GM12872 (cell line): Measurements from ENCODE around the gene MYO18B.

Experiments
- TF ChIP-seq, protein P1 (sequence below): IDR thresholded peaks from 3 replicates; pipeline ENCODE4 v1.5.1; 2011; ENCODE audit warnings: low read depth, mild to moderate bottlenecking, low read length, moderate library complexity; ENCODE audit not compliant: insufficient read depth

The MYO18B gene

DNA sequence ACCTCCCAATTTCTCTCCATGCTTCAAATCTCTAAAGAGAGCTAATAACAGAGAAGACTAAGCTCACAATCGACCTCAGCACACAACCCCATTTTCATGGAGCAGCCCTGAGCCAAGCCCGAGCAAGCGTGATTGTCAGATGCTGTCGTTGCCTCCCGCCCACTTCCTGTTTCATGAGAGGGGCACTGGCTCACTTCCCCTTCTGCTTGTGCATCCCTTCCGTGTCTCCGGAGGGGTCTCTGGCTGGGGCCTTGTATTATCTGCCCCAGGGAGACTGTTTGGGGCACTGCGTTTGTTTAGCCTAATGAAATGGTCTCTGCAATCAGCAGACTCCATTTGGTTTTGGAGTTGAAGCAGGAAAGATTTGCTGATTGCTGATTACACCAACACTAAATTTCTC is 246.0 kb downstream of the MYO18B start:
- TF ChIP-seq, protein P1, sequence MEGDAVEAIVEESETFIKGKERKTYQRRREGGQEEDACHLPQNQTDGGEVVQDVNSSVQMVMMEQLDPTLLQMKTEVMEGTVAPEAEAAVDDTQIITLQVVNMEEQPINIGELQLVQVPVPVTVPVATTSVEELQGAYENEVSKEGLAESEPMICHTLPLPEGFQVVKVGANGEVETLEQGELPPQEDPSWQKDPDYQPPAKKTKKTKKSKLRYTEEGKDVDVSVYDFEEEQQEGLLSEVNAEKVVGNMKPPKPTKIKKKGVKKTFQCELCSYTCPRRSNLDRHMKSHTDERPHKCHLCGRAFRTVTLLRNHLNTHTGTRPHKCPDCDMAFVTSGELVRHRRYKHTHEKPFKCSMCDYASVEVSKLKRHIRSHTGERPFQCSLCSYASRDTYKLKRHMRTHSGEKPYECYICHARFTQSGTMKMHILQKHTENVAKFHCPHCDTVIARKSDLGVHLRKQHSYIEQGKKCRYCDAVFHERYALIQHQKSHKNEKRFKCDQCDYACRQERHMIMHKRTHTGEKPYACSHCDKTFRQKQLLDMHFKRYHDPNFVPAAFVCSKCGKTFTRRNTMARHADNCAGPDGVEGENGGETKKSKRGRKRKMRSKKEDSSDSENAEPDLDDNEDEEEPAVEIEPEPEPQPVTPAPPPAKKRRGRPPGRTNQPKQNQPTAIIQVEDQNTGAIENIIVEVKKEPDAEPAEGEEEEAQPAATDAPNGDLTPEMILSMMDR, result no peak

DNA sequence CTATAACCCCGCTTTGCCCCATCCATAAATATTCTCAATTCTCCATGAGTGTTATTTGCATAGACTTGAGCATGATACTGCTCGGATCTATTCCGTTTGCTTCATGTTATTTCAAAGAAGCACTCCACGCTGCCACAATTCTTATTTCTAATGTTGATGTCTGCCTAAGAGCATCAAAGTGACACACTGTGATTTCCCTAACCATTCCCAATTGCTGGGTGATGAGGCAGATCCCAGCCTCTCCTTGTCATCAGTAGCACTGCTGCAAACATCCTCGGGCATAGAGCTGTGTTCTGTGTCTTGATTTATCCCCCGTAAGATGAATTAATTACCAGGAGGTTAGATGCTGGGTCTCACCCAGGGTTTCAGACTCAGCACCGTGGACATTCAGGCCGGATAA is 249.0 kb downstream of the MYO18B start:
- TF ChIP-seq, protein P1, result no peak

DNA sequence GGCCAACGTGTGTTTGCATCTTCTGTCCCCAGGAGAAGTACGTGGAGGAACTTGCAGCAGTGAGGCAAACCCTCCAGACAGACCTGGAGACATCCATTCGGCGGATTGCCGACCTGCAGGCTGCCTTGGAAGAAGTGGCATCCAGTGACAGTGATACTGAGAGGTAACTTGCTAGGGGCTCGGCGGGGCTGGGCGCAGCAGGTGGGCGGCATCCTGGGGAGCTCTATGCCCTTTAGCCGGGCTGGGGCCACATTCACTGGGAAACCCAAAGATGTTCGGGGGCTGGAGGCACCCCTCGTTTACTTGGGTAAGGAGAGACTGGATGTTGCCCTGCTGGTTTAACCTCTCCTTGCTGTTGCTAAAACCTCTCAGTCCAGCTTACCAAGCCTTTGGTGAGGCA is 250.3 kb downstream of the MYO18B start:
- TF ChIP-seq, protein P1, result no peak

DNA sequence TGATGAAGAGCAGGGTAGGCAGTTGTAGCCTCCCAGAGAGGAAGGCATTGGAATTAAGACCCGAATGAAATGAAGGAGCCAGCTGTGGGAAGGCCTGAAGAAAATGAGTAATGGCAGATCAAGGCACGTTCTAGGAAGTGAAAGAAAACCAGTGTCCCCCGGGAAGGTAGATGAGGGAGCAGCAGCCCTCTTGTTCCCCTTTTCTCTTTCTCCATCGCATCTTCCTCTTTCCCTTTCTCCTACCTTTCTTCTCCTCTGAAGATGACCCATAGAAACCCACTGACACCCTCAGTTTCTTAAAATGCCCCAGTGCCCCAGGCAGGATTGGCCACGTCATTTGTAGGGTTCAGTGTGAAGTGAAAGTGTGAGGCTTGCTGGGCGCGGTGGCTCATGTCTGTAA is 254.7 kb downstream of the MYO18B start:
- TF ChIP-seq, protein P1, result no peak

DNA sequence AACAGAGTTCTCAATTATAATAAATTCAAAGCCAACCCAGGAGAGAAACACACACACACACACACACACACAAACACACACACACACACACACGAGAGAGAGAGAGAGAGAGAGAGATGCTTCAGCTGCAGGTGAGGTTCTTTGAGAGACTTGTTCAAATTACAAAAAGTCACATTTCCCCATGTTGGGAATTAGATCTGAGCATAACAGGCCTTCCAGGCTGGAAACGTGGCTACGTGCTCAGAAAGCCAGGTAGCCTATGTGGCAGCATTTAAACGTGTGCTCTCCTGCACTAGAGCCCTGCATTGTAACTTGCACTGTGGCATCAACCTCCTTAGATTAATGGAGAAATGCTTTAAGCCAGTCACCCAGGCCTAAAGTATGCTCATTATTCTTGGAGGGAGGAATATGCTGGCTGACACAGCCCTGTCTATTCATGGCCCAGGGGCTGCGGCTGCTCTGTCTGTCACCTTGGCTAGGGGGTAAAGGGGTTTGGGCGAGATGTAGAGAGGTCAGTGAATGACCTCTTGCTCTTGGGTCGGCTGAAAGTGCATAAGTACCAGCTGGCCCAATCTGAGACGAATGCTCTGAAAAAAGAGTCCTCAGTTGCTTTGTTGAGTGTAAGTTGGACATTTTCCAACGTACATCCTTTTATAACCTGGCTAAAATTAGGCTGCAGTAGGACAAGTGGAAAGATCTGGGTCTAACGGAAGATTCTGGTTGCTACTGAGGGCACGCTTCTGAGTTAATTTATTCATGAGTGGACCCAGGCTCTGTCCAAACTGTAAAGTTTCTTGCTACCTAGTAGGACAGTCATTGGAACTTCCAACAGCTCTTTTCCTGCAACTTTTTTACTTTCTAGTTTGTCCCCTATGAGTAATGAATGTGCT is 256.1 kb downstream of the MYO18B start:
- TF ChIP-seq, protein P1, result no peak

DNA sequence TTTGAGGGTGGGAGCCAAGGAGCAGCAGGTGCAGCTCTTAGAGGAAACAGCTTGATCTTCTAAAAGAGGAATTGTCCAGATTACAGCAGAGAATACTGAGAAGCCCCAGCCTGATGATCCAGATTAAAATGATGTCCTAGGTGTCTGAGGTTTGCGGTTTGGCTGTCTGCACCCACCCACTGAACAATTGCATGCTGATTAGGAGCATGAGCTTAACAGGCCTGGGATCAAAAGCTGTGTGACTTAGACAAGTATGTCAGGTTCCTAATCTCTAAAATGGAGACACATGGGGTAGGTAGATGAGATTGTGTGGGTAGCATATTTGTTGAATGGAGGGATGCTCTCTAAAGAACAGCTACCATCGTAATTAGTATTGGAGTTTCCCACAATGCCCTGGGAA is 260.5 kb downstream of the MYO18B start:
- TF ChIP-seq, protein P1, result no peak

DNA sequence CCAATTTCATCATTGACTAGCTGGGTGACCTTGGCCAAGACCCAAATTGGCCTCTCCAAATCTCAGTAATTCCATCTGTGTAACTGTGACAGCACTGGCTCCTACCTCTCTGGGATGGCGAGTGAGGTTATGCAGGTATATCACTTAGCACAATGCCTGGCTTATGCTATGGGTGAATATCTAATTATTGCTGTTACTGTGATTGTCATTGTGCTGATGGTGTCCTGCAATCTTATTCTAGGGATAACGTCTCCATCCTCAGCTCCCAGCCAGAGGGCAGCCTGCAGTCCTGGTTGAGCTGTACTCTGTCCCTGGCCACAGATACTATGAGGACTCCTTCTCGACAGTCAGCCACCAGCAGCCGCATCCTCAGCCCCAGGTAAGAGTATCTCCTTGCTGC is 262.5 kb downstream of the MYO18B start:
- TF ChIP-seq, protein P1, result no peak
